Fibroblast of the aortic adventitia (primary cell): ENCODE data around the gene BTF3L4. TPM values are rescaled to one million over a fixed set of nuclear protein-coding genes. Genes with fewer than 3 reads are reported as not detected.
"Not testable (repeated sequence)": the region's sequence is repeated elsewhere in the genome, so short reads cannot be mapped to it uniquely, and the experiment has no call there.

Experiments
- DNase-seq: peaks from one replicate; pipeline ENCODE4 v3.0.0-alpha.2; 2010; ENCODE audit warnings: low read depth
- H3K4me3 ChIP-seq: 2 replicates; pipeline ENCODE4 v1.5.1; 2011; ENCODE audit warnings: low read depth, mild to moderate bottlenecking, control low read depth, low read length, moderate library complexity
- total RNA-seq: library from RNA; depleted of rRNA; stranded (reverse); fragments of >200 nt; gene quantifications from 2 replicates; pipeline ENCODE4 v1.2.3, GENCODE V29; 2012; ENCODE audit warnings: low replicate concordance
- TF ChIP-seq, protein P1 (sequence below): IDR thresholded peaks from 2 replicates; pipeline ENCODE4 v1.5.1; 2011; ENCODE audit warnings: mild to moderate bottlenecking, low read length, control low read depth, inconsistent platforms; ENCODE audit not compliant: insufficient read depth

BTF3L4 gene
- total RNA-seq, 1 donor = 109 TPM

DNA sequence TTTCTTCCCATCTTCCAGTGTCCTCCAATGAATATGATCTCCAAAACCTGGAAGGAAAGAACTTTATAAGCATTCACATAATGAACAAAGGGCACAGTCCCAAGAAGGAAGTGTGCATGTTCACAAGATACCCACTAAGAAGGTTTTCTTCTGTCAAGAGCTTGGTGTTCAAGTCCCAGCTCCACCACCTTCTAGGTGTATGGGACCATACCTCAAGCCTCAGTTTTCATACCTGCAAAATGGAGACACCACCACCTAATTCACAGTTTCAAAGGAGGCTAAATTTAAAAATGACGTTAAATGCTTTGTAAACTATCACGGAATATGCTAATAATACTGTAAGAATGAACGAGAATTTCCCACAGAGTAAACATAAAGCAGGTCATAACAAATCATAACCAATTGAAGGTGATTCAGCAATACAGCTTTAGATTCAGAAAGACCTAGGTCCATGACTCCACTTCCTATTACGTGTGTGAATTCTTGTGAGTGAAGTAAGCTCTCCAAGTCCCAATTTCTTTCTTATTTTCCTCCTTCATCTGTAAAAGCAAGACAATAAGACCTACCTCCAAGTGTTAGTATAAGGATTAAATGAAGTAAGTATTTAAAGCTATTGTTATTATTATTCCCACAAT lies 14.4 kb upstream of the BTF3L4 start:
- H3K4me3 ChIP-seq = no peak overlapping the region
- TF ChIP-seq, protein P1, sequence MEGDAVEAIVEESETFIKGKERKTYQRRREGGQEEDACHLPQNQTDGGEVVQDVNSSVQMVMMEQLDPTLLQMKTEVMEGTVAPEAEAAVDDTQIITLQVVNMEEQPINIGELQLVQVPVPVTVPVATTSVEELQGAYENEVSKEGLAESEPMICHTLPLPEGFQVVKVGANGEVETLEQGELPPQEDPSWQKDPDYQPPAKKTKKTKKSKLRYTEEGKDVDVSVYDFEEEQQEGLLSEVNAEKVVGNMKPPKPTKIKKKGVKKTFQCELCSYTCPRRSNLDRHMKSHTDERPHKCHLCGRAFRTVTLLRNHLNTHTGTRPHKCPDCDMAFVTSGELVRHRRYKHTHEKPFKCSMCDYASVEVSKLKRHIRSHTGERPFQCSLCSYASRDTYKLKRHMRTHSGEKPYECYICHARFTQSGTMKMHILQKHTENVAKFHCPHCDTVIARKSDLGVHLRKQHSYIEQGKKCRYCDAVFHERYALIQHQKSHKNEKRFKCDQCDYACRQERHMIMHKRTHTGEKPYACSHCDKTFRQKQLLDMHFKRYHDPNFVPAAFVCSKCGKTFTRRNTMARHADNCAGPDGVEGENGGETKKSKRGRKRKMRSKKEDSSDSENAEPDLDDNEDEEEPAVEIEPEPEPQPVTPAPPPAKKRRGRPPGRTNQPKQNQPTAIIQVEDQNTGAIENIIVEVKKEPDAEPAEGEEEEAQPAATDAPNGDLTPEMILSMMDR = no peak
- no peak for DNase-seq

DNA sequence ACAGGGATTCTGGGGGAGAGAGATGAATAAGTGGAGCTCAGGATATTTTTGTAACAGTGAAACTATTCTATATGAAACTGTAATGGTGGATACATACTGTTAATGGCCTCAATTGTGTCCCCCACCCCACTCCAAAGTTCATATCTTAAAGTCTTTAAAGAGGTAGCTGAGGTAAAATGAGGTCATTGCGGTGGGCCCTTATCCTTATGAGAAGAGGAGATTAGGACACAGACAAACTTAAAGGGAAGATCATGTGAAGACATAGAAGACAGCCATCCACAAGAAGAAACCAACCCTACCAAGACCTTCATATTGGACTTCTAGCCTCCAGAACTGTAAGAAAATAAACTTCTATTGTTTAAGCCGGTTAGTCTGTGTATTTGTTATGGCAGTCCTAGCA lies 10.9 kb upstream of the BTF3L4 start:
- TF ChIP-seq, protein P1 = no peak
- DNase-seq = no peak
- no peak overlapping the region for H3K4me3 ChIP-seq

- not testable (repeated sequence) for DNase-seq, H3K4me3 ChIP-seq
Measured at GRCh38 chr1:52045666-52046195, 10.4 kb upstream of the BTF3L4 start.

DNA sequence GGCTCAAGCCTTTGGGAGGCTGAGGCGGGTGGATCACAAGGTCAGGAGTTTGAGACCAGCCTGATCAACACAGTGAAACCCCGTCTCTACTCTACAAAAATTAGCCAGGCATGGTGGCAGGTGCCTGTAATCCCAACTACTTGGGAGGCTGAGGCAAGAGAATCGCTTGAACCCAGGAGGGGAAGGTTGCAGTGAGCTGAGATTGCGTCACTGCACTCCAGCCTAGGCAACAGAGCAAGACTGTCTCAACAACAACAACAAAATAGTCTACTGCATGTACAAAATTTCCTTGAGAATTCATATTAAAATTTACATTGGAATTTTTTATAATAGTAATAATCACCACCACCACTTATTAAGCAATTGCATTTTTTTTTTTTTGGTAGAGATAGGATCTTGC lies 6.8 kb upstream of the BTF3L4 start:
- not testable (repeated sequence) for DNase-seq, H3K4me3 ChIP-seq

- DNase-seq = no peak
- TF ChIP-seq, protein P1 = no peak
- H3K4me3 ChIP-seq = peak overlapping the region; percentile 98
Measured at GRCh38 chr1:52053862-52054261, 2.2 kb upstream of the BTF3L4 start.

DNA sequence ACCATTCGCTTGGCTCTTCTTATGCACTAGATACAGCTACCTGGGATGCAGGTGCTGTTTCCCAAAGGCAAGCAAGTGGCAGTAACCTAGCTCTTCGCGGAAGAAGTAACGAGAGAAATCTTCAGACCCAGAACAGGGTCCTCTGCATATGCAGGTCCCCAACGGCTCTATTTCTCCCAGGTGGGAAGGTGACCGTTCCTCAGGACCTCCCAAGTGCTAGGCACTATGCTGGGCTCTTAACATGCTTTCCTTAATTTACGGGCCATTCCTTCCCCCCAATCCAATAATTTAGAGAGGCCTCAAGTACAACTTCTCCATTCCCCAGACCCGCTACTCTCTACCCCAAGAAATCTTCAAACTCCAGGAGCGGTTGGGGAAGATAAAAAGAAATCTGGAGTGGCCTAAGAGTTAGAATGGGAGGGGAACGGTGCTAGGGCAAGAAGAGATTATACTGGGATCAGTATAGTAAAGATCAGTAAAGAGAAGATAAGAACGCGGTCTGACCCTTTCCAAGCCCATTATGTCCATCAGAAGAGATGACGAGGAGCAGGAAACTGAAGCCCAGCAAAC lies 1.5 kb upstream of the BTF3L4 start:
- peak overlapping the region; percentile 98 for H3K4me3 ChIP-seq
- DNase-seq = no peak
- TF ChIP-seq, protein P1 = no peak

GRCh38 chr1:52055066-52055865 lies 829 bp upstream of the BTF3L4 start, which contains the start of gene TXNDC12:
TXNDC12 (minus strand) TSS chr1:52055191; CDS start chr1:52055096, 95 bp downstream.
- TF ChIP-seq, protein P1 = no peak
- peak within 1 kb of the TSS; percentile 98 for H3K4me3 ChIP-seq
- peak; percentile 91 for DNase-seq
